ENCODE results near the gene UBXN6.

The UBXN6 gene

GRCh38 chr19:4456476-4456842 lies 1.1 kb downstream of the UBXN6 start:
- TF ChIP-seq CTCF (IDR thresholded peaks at IDR 0.05; ENCODE audit: low read depth, low read length, missing control alignments), result peak; percentile 19
- in situ Hi-C loops (cut with HindIII; ENCODE audit: low pct_ligation_motif_present, low sequenced_read_pairs), result no loop called here
- Histone ChIP-seq H3K36me3 (replicated peaks) (peaks cover 21% of the 10 kb centered on the region), H3K27ac (peak overlapping the region; percentile 89), H3K4me3 (ENCODE audit: low read depth, low read length) (peak overlapping the region; percentile 90), H3K27me3 (replicated peaks) (no peaks in the 10 kb centered on the region)
- peak; percentile 52 for DNase-seq

GRCh38 chr19:4455719-4456475 lies 1.7 kb downstream of the UBXN6 start:
- peaks cover 26% of the 10 kb centered on the region for H3K36me3 ChIP-seq (replicated peaks)
- TF ChIP-seq CTCF (IDR thresholded peaks at IDR 0.05; ENCODE audit: low read depth, low read length, missing control alignments), result no peak
- peak overlapping the region; percentile 90 for H3K4me3 ChIP-seq (ENCODE audit: low read depth, low read length)
- peak overlapping the region; percentile 89 for H3K27ac ChIP-seq
- no peaks in the 10 kb centered on the region for H3K27me3 ChIP-seq (replicated peaks)
- peak; percentile 54 for DNase-seq
- in situ Hi-C loops (cut with HindIII; ENCODE audit: low pct_ligation_motif_present, low sequenced_read_pairs), result no loop called here

GRCh38 chr19:4454747-4455718 lies 2.6 kb downstream of the UBXN6 start:
- DNase-seq, result peak; percentile 39
- Histone ChIP-seq H3K4me3 (ENCODE audit: low read depth, low read length) (peak overlapping the region; percentile 90), H3K27me3 (replicated peaks) (no peaks in the 10 kb centered on the region), H3K27ac (peak overlapping the region; percentile 89), H3K36me3 (replicated peaks) (peaks cover 31% of the 10 kb centered on the region)
- TF ChIP-seq CTCF (IDR thresholded peaks at IDR 0.05; ENCODE audit: low read depth, low read length, missing control alignments), result no peak
- in situ Hi-C loops (cut with HindIII; ENCODE audit: low pct_ligation_motif_present, low sequenced_read_pairs), result no loop called here

GRCh38 chr19:4453232-4454179 lies 4.1 kb downstream of the UBXN6 start:
- Histone ChIP-seq H3K4me3 (ENCODE audit: low read depth, low read length) (no peak overlapping the region), H3K27me3 (replicated peaks) (no peaks in the 10 kb centered on the region), H3K27ac (no peak overlapping the region), H3K36me3 (replicated peaks) (peaks cover 44% of the 10 kb centered on the region)
- no peak for TF ChIP-seq CTCF (IDR thresholded peaks at IDR 0.05; ENCODE audit: low read depth, low read length, missing control alignments)
- in situ Hi-C loops (cut with HindIII; ENCODE audit: low pct_ligation_motif_present, low sequenced_read_pairs), result no loop called here
- DNase-seq, result no peak

- no peak for DNase-seq
- TF ChIP-seq CTCF (IDR thresholded peaks at IDR 0.05; ENCODE audit: low read depth, low read length, missing control alignments), result no peak
- peaks cover 55% of the 10 kb centered on the region for H3K36me3 ChIP-seq (replicated peaks)
- no peaks in the 10 kb centered on the region for H3K27me3 ChIP-seq (replicated peaks)
- in situ Hi-C loops (cut with HindIII; ENCODE audit: low pct_ligation_motif_present, low sequenced_read_pairs), result no loop called here
- no peak overlapping the region for H3K27ac ChIP-seq
- H3K4me3 ChIP-seq (ENCODE audit: low read depth, low read length), result no peak overlapping the region
Observed at GRCh38 chr19:4452230-4452990, 5.2 kb downstream of the UBXN6 start.
